GM13976 (cell line): Measurements from ENCODE around the gene AUTS2.

Experiments
- DNase-seq: peaks from one replicate; pipeline ENCODE4 v3.0.0; 2012; ENCODE audit warnings: low spot score
- CTCF ChIP-seq: IDR thresholded peaks from 2 replicates; pipeline ENCODE4 v1.5.1; 2012; ENCODE audit warnings: borderline replicate concordance, mild to moderate bottlenecking; ENCODE audit not compliant: insufficient read depth; ENCODE audit errors: extremely low read depth, missing control alignments, control extremely low read depth
- in situ Hi-C: fragments of 300-500 bp; cut with MboI; formaldehyde crosslinking; loops from one replicate; pipeline ENCODE4 v1.12.0; 2022; ENCODE audit warnings: low sequenced_read_pairs, mixed read lengths, inconsistent platforms; ENCODE audit not compliant: unreplicated experiment

Gene AUTS2

GRCh38 chr7:70215491-70215890, 617.2 kb downstream of the AUTS2 start:
- TF ChIP-seq CTCF = no peak
- DNase-seq = peak; percentile 19
- in situ Hi-C loops = no loop called here

GRCh38 chr7:70217571-70217970, 619.3 kb downstream of the AUTS2 start:
- DNase-seq = no peak
- in situ Hi-C loops = no loop called here
- no peak for TF ChIP-seq CTCF

GRCh38 chr7:70218006-70218405, 619.7 kb downstream of the AUTS2 start:
- no peak for DNase-seq
- TF ChIP-seq CTCF = no peak
- in situ Hi-C loops = no loop called here

- TF ChIP-seq CTCF = no peak
- in situ Hi-C loops = no loop called here
These were observed 620.8 kb downstream of the AUTS2 start for GRCh38 chr7:70219061-70219460.

GRCh38 chr7:70229242-70229641, 631.0 kb downstream of the AUTS2 start:
- in situ Hi-C loops = no loop called here
- no peak for DNase-seq
- no peak for TF ChIP-seq CTCF

More at GRCh38 chr7:70219061-70219460, 620.8 kb downstream of the AUTS2 start:
- DNase-seq = no peak

- in situ Hi-C loops = no loop called here
- TF ChIP-seq CTCF = no peak
- no peak for DNase-seq
These were observed 632.5 kb downstream of the AUTS2 start for GRCh38 chr7:70230761-70231160.

GRCh38 chr7:70233776-70234175, 635.5 kb downstream of the AUTS2 start:
- no peak for DNase-seq
- TF ChIP-seq CTCF = no peak
- in situ Hi-C loops = no loop called here
